GM19438 (cell line): ENCODE results near the gene RARS1.

Experiments used
- ATAC-seq: cut with Tn5 transposase; IDR thresholded peaks from one replicate; pipeline ENCODE4 v1.9.1; 2021; ENCODE audit warnings: low read depth; ENCODE audit not compliant: unreplicated experiment

The RARS1 gene

DNA sequence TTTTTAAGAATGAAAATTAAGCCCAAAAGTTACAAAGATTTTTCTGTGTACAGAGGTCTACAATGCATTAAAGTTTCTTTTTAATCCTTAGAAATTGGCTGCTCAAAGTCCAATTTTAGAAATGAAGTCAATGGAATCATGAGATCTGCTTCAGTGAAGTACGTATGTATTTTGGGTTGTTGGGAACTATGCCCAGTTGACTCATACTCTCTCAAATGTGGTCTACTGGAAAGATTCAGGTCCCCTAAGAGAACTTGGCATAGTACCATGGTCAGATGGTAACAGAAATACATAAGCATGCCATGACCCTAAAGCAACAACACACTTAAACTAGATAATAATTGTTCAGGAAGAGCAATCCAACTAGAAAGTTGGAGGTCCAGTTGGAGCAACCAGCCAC lies 65.9 kb downstream of the RARS1 start:
- no peak for ATAC-seq

DNA sequence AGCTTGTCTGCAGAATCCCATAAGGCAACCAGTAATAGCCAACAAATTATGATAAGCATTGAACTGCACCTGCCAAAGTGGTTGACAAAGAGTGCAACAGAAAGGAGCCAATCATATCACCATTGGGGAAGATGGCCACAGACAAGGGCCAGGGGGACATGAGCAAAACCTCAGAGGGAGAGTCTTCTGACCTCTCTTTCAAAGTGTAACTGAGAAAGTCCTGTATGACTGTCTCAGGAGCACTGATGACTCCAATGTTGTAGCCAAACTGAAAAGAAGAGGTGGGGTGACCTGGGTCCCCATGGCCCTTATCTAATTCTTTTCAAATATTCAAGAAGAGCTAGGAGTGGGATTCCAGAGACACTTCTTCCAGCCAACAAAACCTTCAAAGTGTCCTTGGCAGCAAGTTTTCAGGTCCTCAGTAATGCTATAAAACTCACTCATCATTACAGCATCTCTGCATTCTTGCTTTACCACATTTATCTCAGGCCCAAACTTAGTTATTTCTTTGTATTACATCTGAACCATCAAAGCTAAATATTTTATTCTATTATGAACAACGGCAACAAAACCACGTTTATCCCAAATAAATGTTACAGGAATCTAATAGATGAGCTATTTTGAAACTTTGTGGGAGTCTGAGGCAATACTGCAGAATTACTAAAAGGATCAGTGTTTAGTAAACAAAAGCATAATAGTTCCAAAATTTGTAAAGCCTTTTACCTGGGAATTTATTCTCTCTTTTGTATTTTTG lies 67.3 kb downstream of the RARS1 start:
- no peak for ATAC-seq

DNA sequence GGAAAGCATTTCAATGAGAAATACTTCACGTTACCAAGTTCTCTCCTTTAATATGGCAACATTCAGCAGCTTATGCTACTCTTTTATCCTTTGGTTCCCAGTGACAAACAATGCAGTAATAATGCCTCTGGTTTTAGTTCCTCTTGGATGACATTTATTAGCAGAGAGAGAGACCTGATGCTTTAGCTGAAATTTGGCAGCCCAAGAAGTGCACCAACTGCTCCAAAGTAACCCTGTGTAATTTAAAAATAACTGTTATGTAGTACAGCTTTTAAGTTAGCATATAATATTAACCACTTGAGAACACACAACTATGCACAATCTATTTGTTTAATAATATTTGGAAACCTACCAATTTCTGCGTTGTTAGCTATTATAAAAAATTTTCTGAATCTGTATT lies 71.1 kb downstream of the RARS1 start:
- no peak for ATAC-seq

DNA sequence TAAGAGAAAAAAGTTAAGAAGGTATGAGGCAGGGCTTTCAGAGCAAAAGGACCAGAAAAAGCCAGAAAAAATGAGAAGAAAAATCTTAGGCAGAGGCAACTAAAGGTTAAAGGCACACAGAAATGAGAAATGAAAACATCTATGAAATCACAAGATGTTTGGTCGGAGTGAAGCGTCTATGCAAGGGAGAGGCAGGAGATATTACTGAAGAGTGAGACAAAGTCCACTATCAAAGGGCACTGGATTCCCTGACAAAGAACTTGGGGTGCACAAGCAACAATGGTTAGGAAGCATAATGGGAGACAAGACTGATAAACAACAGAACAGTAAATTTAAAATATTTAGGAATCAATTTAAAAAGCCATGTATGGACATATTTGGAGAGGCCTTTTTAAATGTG lies 76.0 kb downstream of the RARS1 start:
- ATAC-seq, result no peak

GRCh38 chr5:168563959-168564358 lies 77.7 kb downstream of the RARS1 start:
- ATAC-seq, result no peak

- ATAC-seq, result no peak
Observed at GRCh38 chr5:168568738-168569137, 82.5 kb downstream of the RARS1 start.
